Measurements from ENCODE around the gene ZNG1C. TPM values are rescaled to one million over a fixed set of nuclear protein-coding genes. Genes with fewer than 3 reads are reported as not detected.
"Not testable (repeated sequence)": the region's sequence is repeated elsewhere in the genome, so short reads cannot be mapped to it uniquely, and the experiment has no call there.

Gene ZNG1C
- total RNA-seq, 1 experiment from 2014 or later = 78.7 TPM

- not testable (repeated sequence) for H3K79me2 ChIP-seq (ENCODE audit: low read length); H3K27me3 ChIP-seq (ENCODE audit: low read length); H3K9ac ChIP-seq (ENCODE audit: low read length); H4K20me1 ChIP-seq (ENCODE audit: insufficient read depth, low read depth, low read length); H2AFZ ChIP-seq (ENCODE audit: low read length); DNase-seq; H3K4me3 ChIP-seq (ENCODE audit: low read length); H3K4me1 ChIP-seq (ENCODE audit: low read length); H3K36me3 ChIP-seq (ENCODE audit: insufficient read depth, low read length); H3K27ac ChIP-seq (ENCODE audit: low read length); H3K9me3 ChIP-seq (ENCODE audit: low read length); H3K4me2 ChIP-seq (ENCODE audit: low read depth, low read length, poor library complexity, severe bottlenecking); H3K9me2 ChIP-seq (replicated peaks; ENCODE audit: insufficient read depth, low read length)
Measured at GRCh38 chr9:68306391-68306964, 64.7 kb downstream of the ZNG1C start.

GRCh38 chr9:68307127-68307526, 65.3 kb downstream of the ZNG1C start:
- H2AFZ ChIP-seq (ENCODE audit: low read length); DNase-seq; H3K79me2 ChIP-seq (ENCODE audit: low read length); H3K4me2 ChIP-seq (ENCODE audit: low read depth, low read length, poor library complexity, severe bottlenecking); H3K27me3 ChIP-seq (ENCODE audit: low read length); H3K9ac ChIP-seq (ENCODE audit: low read length); H4K20me1 ChIP-seq (ENCODE audit: insufficient read depth, low read depth, low read length); H3K9me3 ChIP-seq (ENCODE audit: low read length); H3K4me3 ChIP-seq (ENCODE audit: low read length); H3K4me1 ChIP-seq (ENCODE audit: low read length); H3K27ac ChIP-seq (ENCODE audit: low read length); H3K9me2 ChIP-seq (replicated peaks; ENCODE audit: insufficient read depth, low read length); H3K36me3 ChIP-seq (ENCODE audit: insufficient read depth, low read length): not testable (repeated sequence)

GRCh38 chr9:68307654-68308053, 65.9 kb downstream of the ZNG1C start:
- H3K9me2 ChIP-seq (replicated peaks; ENCODE audit: insufficient read depth, low read length); DNase-seq; H2AFZ ChIP-seq (ENCODE audit: low read length); H3K9ac ChIP-seq (ENCODE audit: low read length); H3K79me2 ChIP-seq (ENCODE audit: low read length); H3K4me1 ChIP-seq (ENCODE audit: low read length); H3K4me2 ChIP-seq (ENCODE audit: low read depth, low read length, poor library complexity, severe bottlenecking); H3K27me3 ChIP-seq (ENCODE audit: low read length); H3K9me3 ChIP-seq (ENCODE audit: low read length); H4K20me1 ChIP-seq (ENCODE audit: insufficient read depth, low read depth, low read length); H3K36me3 ChIP-seq (ENCODE audit: insufficient read depth, low read length); H3K27ac ChIP-seq (ENCODE audit: low read length); H3K4me3 ChIP-seq (ENCODE audit: low read length): not testable (repeated sequence)

- not testable (repeated sequence) for H3K27me3 ChIP-seq (ENCODE audit: low read length); H3K9me3 ChIP-seq (ENCODE audit: low read length); H4K20me1 ChIP-seq (ENCODE audit: insufficient read depth, low read depth, low read length); H2AFZ ChIP-seq (ENCODE audit: low read length); H3K4me1 ChIP-seq (ENCODE audit: low read length); H3K36me3 ChIP-seq (ENCODE audit: insufficient read depth, low read length); H3K9me2 ChIP-seq (replicated peaks; ENCODE audit: insufficient read depth, low read length); H3K9ac ChIP-seq (ENCODE audit: low read length); H3K4me3 ChIP-seq (ENCODE audit: low read length); H3K27ac ChIP-seq (ENCODE audit: low read length); H3K4me2 ChIP-seq (ENCODE audit: low read depth, low read length, poor library complexity, severe bottlenecking); DNase-seq; H3K79me2 ChIP-seq (ENCODE audit: low read length)
Measured at GRCh38 chr9:68311208-68311607, 69.4 kb downstream of the ZNG1C start.

- DNase-seq; H2AFZ ChIP-seq (ENCODE audit: low read length); H3K36me3 ChIP-seq (ENCODE audit: insufficient read depth, low read length); H3K9ac ChIP-seq (ENCODE audit: low read length); H3K4me1 ChIP-seq (ENCODE audit: low read length); H3K9me2 ChIP-seq (replicated peaks; ENCODE audit: insufficient read depth, low read length); H3K27ac ChIP-seq (ENCODE audit: low read length); H3K79me2 ChIP-seq (ENCODE audit: low read length); H3K27me3 ChIP-seq (ENCODE audit: low read length); H3K4me3 ChIP-seq (ENCODE audit: low read length); H4K20me1 ChIP-seq (ENCODE audit: insufficient read depth, low read depth, low read length); H3K4me2 ChIP-seq (ENCODE audit: low read depth, low read length, poor library complexity, severe bottlenecking); H3K9me3 ChIP-seq (ENCODE audit: low read length): not testable (repeated sequence)
Measured at GRCh38 chr9:68318209-68318608, 76.4 kb downstream of the ZNG1C start.

- H3K4me3 ChIP-seq (ENCODE audit: low read length); DNase-seq; H3K27me3 ChIP-seq (ENCODE audit: low read length); H3K9me3 ChIP-seq (ENCODE audit: low read length); H3K9ac ChIP-seq (ENCODE audit: low read length); H4K20me1 ChIP-seq (ENCODE audit: insufficient read depth, low read depth, low read length); H3K79me2 ChIP-seq (ENCODE audit: low read length); H3K4me2 ChIP-seq (ENCODE audit: low read depth, low read length, poor library complexity, severe bottlenecking); H3K36me3 ChIP-seq (ENCODE audit: insufficient read depth, low read length); H3K9me2 ChIP-seq (replicated peaks; ENCODE audit: insufficient read depth, low read length); H2AFZ ChIP-seq (ENCODE audit: low read length); H3K4me1 ChIP-seq (ENCODE audit: low read length); H3K27ac ChIP-seq (ENCODE audit: low read length): not testable (repeated sequence)
Measured at GRCh38 chr9:68323749-68324148, 82.0 kb downstream of the ZNG1C start.

GRCh38 chr9:68324518-68324917, 82.7 kb downstream of the ZNG1C start:
- not testable (repeated sequence) for H3K9me2 ChIP-seq (replicated peaks; ENCODE audit: insufficient read depth, low read length); H3K4me2 ChIP-seq (ENCODE audit: low read depth, low read length, poor library complexity, severe bottlenecking); H3K9me3 ChIP-seq (ENCODE audit: low read length); DNase-seq; H3K79me2 ChIP-seq (ENCODE audit: low read length); H4K20me1 ChIP-seq (ENCODE audit: insufficient read depth, low read depth, low read length); H3K9ac ChIP-seq (ENCODE audit: low read length); H3K4me3 ChIP-seq (ENCODE audit: low read length); H3K36me3 ChIP-seq (ENCODE audit: insufficient read depth, low read length); H3K4me1 ChIP-seq (ENCODE audit: low read length); H3K27ac ChIP-seq (ENCODE audit: low read length); H3K27me3 ChIP-seq (ENCODE audit: low read length); H2AFZ ChIP-seq (ENCODE audit: low read length)

- not testable (repeated sequence) for H3K9ac ChIP-seq (ENCODE audit: low read length); H3K9me2 ChIP-seq (replicated peaks; ENCODE audit: insufficient read depth, low read length); H3K4me1 ChIP-seq (ENCODE audit: low read length); H3K27ac ChIP-seq (ENCODE audit: low read length); H3K4me3 ChIP-seq (ENCODE audit: low read length); H3K9me3 ChIP-seq (ENCODE audit: low read length); H3K79me2 ChIP-seq (ENCODE audit: low read length); H3K4me2 ChIP-seq (ENCODE audit: low read depth, low read length, poor library complexity, severe bottlenecking); H3K36me3 ChIP-seq (ENCODE audit: insufficient read depth, low read length); H4K20me1 ChIP-seq (ENCODE audit: insufficient read depth, low read depth, low read length); H3K27me3 ChIP-seq (ENCODE audit: low read length); DNase-seq; H2AFZ ChIP-seq (ENCODE audit: low read length)
Measured at GRCh38 chr9:68329106-68329505, 87.3 kb downstream of the ZNG1C start.

- not testable (repeated sequence) for H3K9me3 ChIP-seq (ENCODE audit: low read length); DNase-seq; H3K9ac ChIP-seq (ENCODE audit: low read length); H3K9me2 ChIP-seq (replicated peaks; ENCODE audit: insufficient read depth, low read length); H3K4me2 ChIP-seq (ENCODE audit: low read depth, low read length, poor library complexity, severe bottlenecking); H3K79me2 ChIP-seq (ENCODE audit: low read length); H3K4me1 ChIP-seq (ENCODE audit: low read length); H3K36me3 ChIP-seq (ENCODE audit: insufficient read depth, low read length); H4K20me1 ChIP-seq (ENCODE audit: insufficient read depth, low read depth, low read length); H3K4me3 ChIP-seq (ENCODE audit: low read length); H2AFZ ChIP-seq (ENCODE audit: low read length); H3K27ac ChIP-seq (ENCODE audit: low read length); H3K27me3 ChIP-seq (ENCODE audit: low read length)
Measured at GRCh38 chr9:68330531-68331173, 88.9 kb downstream of the ZNG1C start.
